Stimulated activated CD4-positive, alpha-beta T cell treated with anti-CD3 and anti-CD28 coated beads, Interleukin-2, amount 100 ng/mL, for 24 hours (primary cell): ENCODE measurements around the gene SIRT1.
A peak's percentile ranks its signal among the peaks of the same experiment; 100 is the strongest.
"Not testable (repeated sequence)": the region's sequence is repeated elsewhere in the genome, so short reads cannot be mapped to it uniquely, and the experiment has no call there.

Experiments
- DNase-seq, 2 donors: peaks; one replicate each; pipeline ENCODE4 v3.0.0-alpha.2; 2020

SIRT1 gene

GRCh38 chr10:67877421-67877820 is 7.0 kb upstream of the SIRT1 start:
- DNase-seq, result not testable (repeated sequence)

- DNase-seq, result no peak
Measured at GRCh38 chr10:67878133-67878532, 6.3 kb upstream of the SIRT1 start.

GRCh38 chr10:67883710-67884312 is 645 bp upstream of the SIRT1 start:
- no peak for DNase-seq

- DNase-seq, result peak; percentile 78 to 82
Measured at GRCh38 chr10:67884842-67885670, 600 bp downstream of the SIRT1 start.

- DNase-seq, result no peak
Measured at GRCh38 chr10:67893637-67894036, 9.2 kb downstream of the SIRT1 start.

- DNase-seq, result no peak
Measured at GRCh38 chr10:67903581-67903980, 19.1 kb downstream of the SIRT1 start.

GRCh38 chr10:67912331-67912946 is 28.0 kb downstream of the SIRT1 start:
- DNase-seq, result no peak

- no peak for DNase-seq
Measured at GRCh38 chr10:67914777-67915340, 30.4 kb downstream of the SIRT1 start.

GRCh38 chr10:67917169-67917568 is 32.7 kb downstream of the SIRT1 start:
- DNase-seq, result no peak

- DNase-seq, result no peak
Measured at GRCh38 chr10:67917679-67918078, 33.2 kb downstream of the SIRT1 start.

- DNase-seq, result no peak
Measured at GRCh38 chr10:67921065-67921464, 36.6 kb downstream of the SIRT1 start.

GRCh38 chr10:67923551-67923950 is 39.1 kb downstream of the SIRT1 start:
- DNase-seq, result no peak

GRCh38 chr10:67924136-67924535 is 39.7 kb downstream of the SIRT1 start:
- DNase-seq, result no peak

GRCh38 chr10:67925449-67926005 is 41.1 kb downstream of the SIRT1 start:
- DNase-seq, result no peak

GRCh38 chr10:67926951-67927350 is 42.5 kb downstream of the SIRT1 start:
- DNase-seq, result no peak

GRCh38 chr10:67933199-67933598 is 48.7 kb downstream of the SIRT1 start:
- no peak for DNase-seq

- no peak for DNase-seq
Measured at GRCh38 chr10:67934336-67934735, 49.9 kb downstream of the SIRT1 start.

- no peak for DNase-seq
Measured at GRCh38 chr10:67935223-67935622, 50.8 kb downstream of the SIRT1 start.

- no peak for DNase-seq
Measured at GRCh38 chr10:67936416-67936815, 52.0 kb downstream of the SIRT1 start.

- DNase-seq, result no peak
Measured at GRCh38 chr10:67943917-67944316, 59.5 kb downstream of the SIRT1 start.

GRCh38 chr10:67955614-67956013 is 71.2 kb downstream of the SIRT1 start:
- DNase-seq, result no peak

GRCh38 chr10:67959839-67960476 is 75.5 kb downstream of the SIRT1 start:
- no peak for DNase-seq

- DNase-seq, result no peak
Measured at GRCh38 chr10:67965456-67965855, 81.0 kb downstream of the SIRT1 start.
